ENCODE results near the gene MPDU1.

- TF ChIP-seq CTCF (IDR thresholded peaks at IDR 0.05) (no peak), POLR2AphosphoS5 (IDR thresholded peaks at IDR 0.05) (no peak)
Measured at GRCh38 chr17:7562208-7562605, 21.4 kb upstream of the MPDU1 start.
